HEK293T (cell line): Measurements from ENCODE around the gene LRRTM3.

Experiments used
- CTCF ChIA-PET: fragments of 350-600 bp; formaldehyde crosslinking; extraction: SDS; loops from one replicate; lab custom pipeline; 2021; ENCODE audit warnings: antibody characterized with exemption, inconsistent platforms; lab: Yijun Ruan, JAX
- POLR2A ChIA-PET: fragments of 350-600 bp; formaldehyde crosslinking; extraction: SDS; loops from one replicate; lab custom pipeline; 2020; ENCODE audit warnings: antibody characterized with exemption, inconsistent platforms; lab: Yijun Ruan, JAX
- DNase-seq: peaks from one replicate; pipeline ENCODE4 v3.0.0; 2012; ENCODE audit warnings: mixed read lengths; ENCODE audit errors: extremely low spot score
- ARNT ChIP-seq: fragments of 450-650 bp; IDR thresholded peaks from 2 replicates; pipeline ENCODE4 v1.6.1; 2017; ENCODE audit warnings: mild to moderate bottlenecking
- BHLHE40 ChIP-seq: fragments of 450-650 bp; IDR thresholded peaks from 2 replicates; pipeline ENCODE4 v1.6.1; 2016; ENCODE audit warnings: mild to moderate bottlenecking, moderate library complexity, borderline replicate concordance
- CTBP1 ChIP-seq: fragments of 450-650 bp; IDR thresholded peaks from 2 replicates; pipeline ENCODE4 v1.6.1; 2016; ENCODE audit warnings: borderline replicate concordance
- ELF4 ChIP-seq: fragments of 450-650 bp; IDR thresholded peaks from 2 replicates; pipeline ENCODE4 v1.6.1; 2017; ENCODE audit warnings: antibody characterized with exemption
- FOXA1 ChIP-seq: fragments of 450-650 bp; IDR thresholded peaks from 2 replicates; pipeline ENCODE4 v1.6.1; 2016; ENCODE audit warnings: mild to moderate bottlenecking
- FOXK2 ChIP-seq: fragments of 450-650 bp; IDR thresholded peaks from 2 replicates; pipeline ENCODE4 v1.6.1; 2016; ENCODE audit warnings: mild to moderate bottlenecking
- FOXM1 ChIP-seq: fragments of 450-650 bp; IDR thresholded peaks from 2 replicates; pipeline ENCODE4 v1.6.1; 2017; ENCODE audit warnings: mild to moderate bottlenecking, borderline replicate concordance
- HDGF ChIP-seq: fragments of 450-650 bp; IDR thresholded peaks from 2 replicates; pipeline ENCODE4 v1.6.1; 2017; ENCODE audit warnings: antibody characterized with exemption, borderline replicate concordance
- L3MBTL2 ChIP-seq: fragments of 450-650 bp; conservative IDR thresholded peaks from 2 replicates; pipeline ENCODE4 v1.6.1; 2016; ENCODE audit warnings: mild to moderate bottlenecking
- LEF1 ChIP-seq: fragments of 450-650 bp; IDR thresholded peaks from 2 replicates; pipeline ENCODE4 v1.6.1; 2017; ENCODE audit warnings: mild to moderate bottlenecking, borderline replicate concordance
- NFRKB ChIP-seq: fragments of 450-650 bp; IDR thresholded peaks from 2 replicates; pipeline ENCODE4 v1.6.1; 2016; ENCODE audit warnings: mild to moderate bottlenecking, moderate library complexity
- PKNOX1 ChIP-seq: fragments of 450-650 bp; IDR thresholded peaks from 2 replicates; pipeline ENCODE4 v1.6.1; 2016
- SP1 ChIP-seq: fragments of 450-650 bp; IDR thresholded peaks from 2 replicates; pipeline ENCODE4 v1.6.1; 2017
- SUZ12 ChIP-seq: fragments of 450-650 bp; IDR thresholded peaks from 2 replicates; pipeline ENCODE4 v1.6.1; 2016; ENCODE audit warnings: mild to moderate bottlenecking
- TARDBP ChIP-seq: fragments of 450-650 bp; IDR thresholded peaks from 2 replicates; pipeline ENCODE4 v1.6.1; 2016
- ZNF384 ChIP-seq: fragments of 450-650 bp; IDR thresholded peaks from 2 replicates; pipeline ENCODE4 v1.6.1; 2016

The LRRTM3 gene

GRCh38 chr10:66919248-66919647, 6.6 kb upstream of the LRRTM3 start:
- no peak for TF ChIP-seq ARNT
- no peak for TF ChIP-seq LEF1
- TF ChIP-seq ZNF384, result no peak
- TF ChIP-seq BHLHE40, result no peak
- TF ChIP-seq L3MBTL2, result no peak
- TF ChIP-seq FOXK2, result no peak
- TF ChIP-seq NFRKB, result no peak
- TF ChIP-seq PKNOX1, result no peak
- no peak for TF ChIP-seq HDGF
- no peak for DNase-seq
- CTCF ChIA-PET, result no interaction called here
- POLR2A ChIA-PET, result no interaction called here

- ChIA-PET POLR2A (no interaction called here), CTCF (interaction anchor here (0.9 to 1.4 kb wide), 3 partner anchors 8 to 855 kb away, joined by 3 to 6 read pairs (median 4); no protein-coding TSS in a partner anchor)
- TF ChIP-seq CTBP1, result no peak
- TF ChIP-seq FOXM1, result no peak
- no peak for TF ChIP-seq ARNT
- TF ChIP-seq FOXK2, result no peak
- TF ChIP-seq ELF4, result no peak
- TF ChIP-seq TARDBP, result no peak
- TF ChIP-seq ZNF384, result no peak
- TF ChIP-seq HDGF, result no peak
- TF ChIP-seq L3MBTL2, result no peak
- no peak for TF ChIP-seq SUZ12
- TF ChIP-seq BHLHE40, result no peak
- no peak for TF ChIP-seq LEF1
- no peak for TF ChIP-seq NFRKB
- TF ChIP-seq FOXA1, result no peak
- TF ChIP-seq SP1, result no peak
- no peak for DNase-seq
Measured at GRCh38 chr10:66924674-66925345, 1.0 kb upstream of the LRRTM3 start.

GRCh38 chr10:66925373-66925772, 463 bp upstream of the LRRTM3 start:
- ChIA-PET CTCF (interaction anchor here (0.7 to 1.4 kb wide), 6 partner anchors 9 to 858 kb away, joined by 3 to 9 read pairs (median 5); no protein-coding TSS in a partner anchor), POLR2A (no interaction called here)
- DNase-seq, result no peak
- TF ChIP-seq PKNOX1, result no peak
- no peak for TF ChIP-seq FOXM1
- no peak for TF ChIP-seq ELF4
- no peak for TF ChIP-seq ZNF384
- no peak for TF ChIP-seq SUZ12
- no peak for TF ChIP-seq NFRKB
- no peak for TF ChIP-seq HDGF
- TF ChIP-seq CTBP1, result no peak
- TF ChIP-seq BHLHE40, result no peak
- no peak for TF ChIP-seq ARNT
- no peak for TF ChIP-seq LEF1
- TF ChIP-seq L3MBTL2, result no peak
- no peak for TF ChIP-seq SP1
- no peak for TF ChIP-seq FOXK2

GRCh38 chr10:66926841-66927240, 1.0 kb downstream of the LRRTM3 start:
- DNase-seq, result no peak
- ChIA-PET POLR2A (no interaction called here), CTCF (no interaction called here)
- no peak for TF ChIP-seq FOXA1
- no peak for TF ChIP-seq NFRKB
- TF ChIP-seq SP1, result no peak

- ChIA-PET CTCF (interaction anchor here (0.7 to 1.4 kb wide), 3 partner anchors 9 to 822 kb away, joined by 3 to 4 read pairs (median 3); no protein-coding TSS in a partner anchor), POLR2A (no interaction called here)
- DNase-seq, result no peak
- TF ChIP-seq LEF1, result no peak
- no peak for TF ChIP-seq ARNT
- no peak for TF ChIP-seq TARDBP
- no peak for TF ChIP-seq ELF4
- no peak for TF ChIP-seq BHLHE40
Measured at GRCh38 chr10:66927251-66927935, 1.6 kb downstream of the LRRTM3 start.

GRCh38 chr10:66927971-66928770, 2.3 kb downstream of the LRRTM3 start:
- DNase-seq, result no peak
- TF ChIP-seq BHLHE40, result no peak
- no peak for TF ChIP-seq SP1
- no peak for TF ChIP-seq ZNF384
- no peak for TF ChIP-seq HDGF
- no peak for TF ChIP-seq TARDBP
- no peak for TF ChIP-seq CTBP1
- TF ChIP-seq ARNT, result no peak
- no peak for TF ChIP-seq L3MBTL2
- no peak for TF ChIP-seq SUZ12
- TF ChIP-seq ELF4, result no peak
- TF ChIP-seq PKNOX1, result no peak
- no peak for TF ChIP-seq LEF1
- TF ChIP-seq FOXK2, result no peak
- no peak for TF ChIP-seq NFRKB
- TF ChIP-seq FOXM1, result no peak
- TF ChIP-seq FOXA1, result no peak
- ChIA-PET POLR2A (no interaction called here), CTCF (interaction anchor here (0.6 to 1.4 kb wide), 6 partner anchors 8 to 860 kb away, joined by 3 to 5 read pairs (median 4); no protein-coding TSS in a partner anchor)
